LNCaP clone FGC (cell line): ENCODE results near the gene NR0B1.

Experiments used
- DNase-seq: peaks from one replicate; pipeline ENCODE4 v3.0.0-alpha.2; 2011; ENCODE audit warnings: low read depth
- H3K4me3 ChIP-seq: 2 replicates; pipeline ENCODE4 v1.5.1; 2011; ENCODE audit warnings: mild to moderate bottlenecking, low read depth, low read length, control low read depth
- CTCF ChIP-seq: IDR thresholded peaks from 2 replicates; pipeline ENCODE4 v1.5.1; 2012; ENCODE audit warnings: mild to moderate bottlenecking; ENCODE audit not compliant: control insufficient read depth, insufficient read depth; ENCODE audit errors: extremely low read depth

The NR0B1 gene

GRCh38 chrX:30313322-30313721 is 4.1 kb upstream of the NR0B1 start:
- no peak for DNase-seq
- no peak overlapping the region for H3K4me3 ChIP-seq
- no peak for TF ChIP-seq CTCF

GRCh38 chrX:30312858-30313257 is 3.7 kb upstream of the NR0B1 start:
- no peak for TF ChIP-seq CTCF
- no peak overlapping the region for H3K4me3 ChIP-seq
- no peak for DNase-seq

GRCh38 chrX:30310429-30311206 is 1.4 kb upstream of the NR0B1 start:
- TF ChIP-seq CTCF: no peak
- DNase-seq: no peak
- H3K4me3 ChIP-seq: no peak overlapping the region

GRCh38 chrX:30308263-30309138 is 689 bp downstream of the NR0B1 start:
- H3K4me3 ChIP-seq: no peak overlapping the region
- no peak for TF ChIP-seq CTCF
- DNase-seq: no peak

- no peak for DNase-seq
Measured at GRCh38 chrX:30307466-30307865, 1.7 kb downstream of the NR0B1 start.

GRCh38 chrX:30304866-30305265 is 4.3 kb downstream of the NR0B1 start:
- TF ChIP-seq CTCF: no peak
- H3K4me3 ChIP-seq: no peak overlapping the region
- no peak for DNase-seq

More at GRCh38 chrX:30307466-30307865, 1.7 kb downstream of the NR0B1 start:
- no peak for TF ChIP-seq CTCF
- no peak overlapping the region for H3K4me3 ChIP-seq
